GM19324 (cell line): ENCODE measurements around the gene NDST1.
"Not testable (repeated sequence)": the region's sequence is repeated elsewhere in the genome, so short reads cannot be mapped to it uniquely, and the experiment has no call there.

Experiments
- ATAC-seq: cut with Tn5 transposase; IDR thresholded peaks from one replicate; pipeline ENCODE4 v1.9.1; 2021; ENCODE audit warnings: mild to moderate bottlenecking, moderate library complexity; ENCODE audit not compliant: unreplicated experiment, low FRiP score

The NDST1 gene

DNA sequence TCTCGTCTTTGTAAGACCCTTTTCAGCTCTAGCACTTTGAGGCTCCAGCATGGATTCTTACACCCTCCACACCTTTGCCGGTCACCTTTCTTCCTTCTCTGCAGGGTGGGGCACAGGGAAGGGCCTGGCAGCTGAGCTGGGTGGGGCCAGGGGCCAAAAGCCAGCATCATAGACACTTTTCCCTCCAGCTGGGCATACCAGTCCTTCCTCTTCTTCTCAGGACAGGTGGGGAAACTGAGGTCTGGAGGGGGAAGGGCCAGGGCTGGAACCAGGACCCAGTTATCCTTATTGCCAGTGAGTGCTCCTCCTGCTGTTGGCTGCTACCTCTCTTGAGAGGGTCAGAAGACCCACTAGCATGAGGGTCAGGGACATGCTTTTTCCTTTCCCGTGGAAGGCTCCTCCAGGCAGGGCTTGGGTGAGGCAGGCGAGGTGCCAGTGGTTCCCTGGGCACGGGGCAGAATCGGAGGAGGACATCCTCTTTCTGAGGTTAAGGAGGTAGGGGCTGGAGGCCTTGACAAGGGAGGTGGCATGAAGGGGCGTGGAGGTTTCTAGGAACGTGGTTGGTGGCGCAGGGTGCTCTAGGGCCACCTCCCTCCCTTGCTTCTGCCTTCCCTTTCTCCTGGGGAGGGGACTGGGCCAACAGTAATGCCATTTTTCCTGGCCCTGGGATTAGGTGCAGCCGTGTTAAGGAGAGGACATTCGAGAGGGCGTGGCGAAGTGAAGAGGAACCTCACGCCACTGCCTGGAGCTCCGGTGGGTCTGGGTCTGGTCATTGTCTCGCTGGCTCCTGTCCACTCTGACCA, at the start of gene NDST1:
Gene NDST1 (plus strand): TSS at position 658 of the 803 bp plus-strand sequence. CDS start 13,124 bp downstream, outside the sequence.
- ATAC-seq, result no peak

DNA sequence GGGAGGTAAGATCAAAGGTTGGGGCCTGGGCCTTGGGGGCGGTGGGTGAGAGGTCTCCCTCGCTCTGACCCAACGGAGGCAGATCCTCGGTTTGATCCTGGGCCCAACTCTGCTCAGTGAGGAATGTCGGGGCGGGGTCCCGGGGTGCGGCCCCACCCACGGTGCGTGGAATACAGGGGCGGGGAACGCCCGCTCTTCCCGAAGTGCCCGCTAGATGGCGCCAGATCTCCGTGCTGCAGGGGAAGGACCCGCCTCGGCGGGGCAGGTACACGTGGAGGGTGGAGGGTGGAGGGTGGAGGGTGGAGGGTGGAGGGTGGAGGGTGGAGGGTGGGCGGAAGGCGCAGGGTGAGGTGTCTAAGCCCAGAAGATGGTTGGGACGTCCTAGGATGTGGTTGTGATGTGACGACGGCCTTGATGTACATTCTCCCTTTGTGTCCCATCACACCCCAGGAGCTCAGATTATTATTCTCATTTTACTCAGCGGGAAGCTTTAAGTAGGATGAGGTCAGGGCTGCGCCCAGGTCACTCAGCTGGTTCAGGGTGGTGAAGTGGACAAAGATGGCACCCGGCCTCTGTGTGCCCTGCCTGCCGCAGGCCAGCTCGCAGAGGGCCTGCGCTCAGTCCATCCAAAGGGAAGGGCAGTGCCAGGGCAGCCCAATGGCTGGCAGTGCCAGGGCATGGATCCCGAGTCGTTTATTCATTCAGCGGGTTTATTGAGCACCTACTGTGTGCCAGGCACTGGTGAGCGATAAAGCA, 49.0 kb upstream of the NDST1 start:
- ATAC-seq, result peak; percentile 77

DNA sequence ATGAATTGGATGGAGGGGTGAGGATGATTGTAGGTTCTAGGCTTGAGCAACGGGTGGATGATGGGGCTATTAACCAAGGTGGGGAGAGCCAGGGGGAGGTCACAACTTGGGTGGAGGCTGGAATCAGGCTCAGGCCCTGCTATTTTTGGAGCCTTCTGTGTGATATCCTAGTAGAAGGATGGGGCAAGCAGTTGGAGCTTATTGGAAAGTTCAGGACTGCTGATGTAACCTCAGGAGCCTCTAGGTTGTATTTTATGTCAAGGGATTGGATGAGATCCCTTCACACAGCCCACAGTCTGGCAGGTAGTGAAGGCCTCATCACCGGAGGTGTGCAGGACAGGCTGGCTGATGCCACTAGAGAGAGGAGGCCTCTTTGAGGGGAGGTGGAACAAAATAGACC, 47.1 kb upstream of the NDST1 start:
- no peak for ATAC-seq

DNA sequence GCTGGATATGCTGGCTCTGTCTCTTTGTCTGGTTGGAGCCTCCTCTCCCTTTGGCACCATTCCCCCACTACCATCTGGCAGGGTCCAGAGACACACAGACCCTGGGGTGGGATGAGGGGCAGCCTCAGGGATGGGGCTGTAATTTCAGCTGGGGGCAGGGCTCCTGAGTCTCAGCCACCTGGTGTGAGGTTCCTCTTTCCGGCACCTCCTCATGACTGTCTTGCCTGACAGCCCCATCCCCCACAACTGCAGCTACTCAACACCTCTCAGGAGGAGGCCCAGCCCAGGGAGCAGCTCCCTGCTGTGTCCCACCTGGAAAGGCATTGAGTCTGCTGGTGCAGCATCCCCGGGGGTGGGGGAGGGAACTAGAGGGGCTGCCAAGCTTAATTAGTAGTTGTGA, 46.7 kb upstream of the NDST1 start:
- peak; percentile 61 for ATAC-seq

DNA sequence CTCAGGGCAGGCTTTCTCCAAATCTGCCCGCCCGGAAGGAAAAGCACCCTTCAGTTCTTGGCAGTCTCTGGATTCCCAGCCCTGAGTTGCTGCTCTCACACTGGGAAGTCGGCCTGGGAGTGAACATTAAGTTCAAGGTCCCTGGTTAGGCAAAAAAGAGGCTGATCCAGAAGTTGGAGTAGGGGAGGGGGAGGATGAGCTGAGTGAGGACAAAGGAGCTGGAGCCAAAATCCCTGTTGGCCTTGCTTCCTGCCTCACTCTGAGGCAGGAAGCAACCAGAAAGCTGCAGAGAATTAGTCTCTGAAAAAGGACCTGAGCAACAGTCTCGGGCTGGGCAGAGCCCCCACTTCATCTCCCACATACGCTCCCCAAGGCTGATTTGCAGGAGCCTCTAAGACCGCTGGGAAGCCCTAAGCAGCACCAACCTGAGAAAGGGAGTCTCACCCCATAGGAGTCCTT, 43.3 kb upstream of the NDST1 start:
- no peak for ATAC-seq

DNA sequence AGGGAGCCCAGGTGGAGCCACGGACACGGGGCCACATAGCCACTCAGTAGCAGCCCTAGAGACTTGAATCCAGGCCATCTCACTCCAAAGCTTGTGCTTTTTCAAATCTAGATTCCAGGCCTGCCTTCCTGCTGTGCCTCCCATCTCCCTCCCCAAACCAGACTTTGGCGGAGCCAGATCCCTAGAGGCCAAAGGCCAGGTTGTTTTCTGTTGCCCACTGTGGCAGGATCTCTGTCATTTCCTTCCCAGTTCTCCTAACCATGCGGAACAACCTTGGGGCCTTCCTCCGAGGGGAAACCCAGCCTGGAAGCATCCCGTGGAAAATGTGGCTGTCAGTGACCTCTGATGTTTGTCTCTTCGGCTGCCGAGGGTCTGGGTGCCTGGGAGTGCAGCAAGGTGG, 42.0 kb upstream of the NDST1 start:
- ATAC-seq, result no peak

DNA sequence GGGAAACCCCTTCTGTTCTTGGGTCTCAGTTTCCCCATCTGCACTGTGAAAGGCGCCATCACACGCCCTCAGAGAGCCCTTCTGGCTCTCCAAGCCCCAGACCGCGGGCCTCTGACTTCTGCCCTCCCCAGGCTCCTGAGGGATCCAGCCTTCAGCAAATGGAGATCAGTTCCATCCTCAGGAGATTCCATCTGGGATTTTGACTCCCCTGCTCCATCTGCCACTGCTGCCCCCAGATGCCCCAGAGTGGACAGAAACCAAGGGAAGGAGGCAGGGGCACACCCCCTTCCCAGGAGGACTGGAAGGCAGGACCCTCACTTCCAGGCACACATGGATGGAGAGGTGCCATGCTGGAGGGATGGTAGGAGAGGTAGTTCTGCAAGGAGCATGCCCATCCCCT, 39.7 kb upstream of the NDST1 start:
- no peak for ATAC-seq

DNA sequence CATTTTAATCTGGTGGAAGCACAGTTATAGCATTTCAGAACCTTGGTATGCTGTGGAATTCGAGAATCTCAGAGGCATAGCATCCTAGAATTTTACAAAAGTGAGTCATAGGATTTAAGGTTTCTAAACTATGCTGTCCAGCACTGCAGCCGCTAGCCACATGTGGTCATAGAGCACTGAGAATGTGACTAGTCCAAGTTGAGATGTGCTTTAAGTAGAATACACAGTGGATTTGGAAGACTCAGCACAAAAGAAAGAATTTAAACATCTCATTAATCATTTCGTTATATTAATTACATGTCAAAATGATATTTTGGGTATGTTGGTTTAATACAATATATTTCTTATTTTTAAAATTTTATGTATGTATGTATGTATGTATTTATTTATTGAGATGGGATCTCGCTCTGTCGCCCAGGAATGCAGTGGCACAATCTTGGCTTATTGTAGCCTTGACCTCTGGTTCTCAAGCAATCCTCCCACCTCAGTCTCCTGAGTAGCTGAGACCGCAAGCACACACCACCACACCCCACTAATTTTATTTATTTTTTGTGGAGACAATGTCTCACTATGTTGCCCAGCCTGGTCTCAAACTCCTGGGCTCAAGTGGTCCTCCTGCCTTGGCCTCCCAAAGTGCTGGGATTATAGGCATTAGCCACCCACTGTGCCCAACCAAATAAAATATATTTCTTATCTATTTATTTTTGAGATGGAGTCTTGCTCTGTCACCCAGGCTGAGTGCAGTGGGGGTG, 38.0 kb upstream of the NDST1 start:
- no peak for ATAC-seq

DNA sequence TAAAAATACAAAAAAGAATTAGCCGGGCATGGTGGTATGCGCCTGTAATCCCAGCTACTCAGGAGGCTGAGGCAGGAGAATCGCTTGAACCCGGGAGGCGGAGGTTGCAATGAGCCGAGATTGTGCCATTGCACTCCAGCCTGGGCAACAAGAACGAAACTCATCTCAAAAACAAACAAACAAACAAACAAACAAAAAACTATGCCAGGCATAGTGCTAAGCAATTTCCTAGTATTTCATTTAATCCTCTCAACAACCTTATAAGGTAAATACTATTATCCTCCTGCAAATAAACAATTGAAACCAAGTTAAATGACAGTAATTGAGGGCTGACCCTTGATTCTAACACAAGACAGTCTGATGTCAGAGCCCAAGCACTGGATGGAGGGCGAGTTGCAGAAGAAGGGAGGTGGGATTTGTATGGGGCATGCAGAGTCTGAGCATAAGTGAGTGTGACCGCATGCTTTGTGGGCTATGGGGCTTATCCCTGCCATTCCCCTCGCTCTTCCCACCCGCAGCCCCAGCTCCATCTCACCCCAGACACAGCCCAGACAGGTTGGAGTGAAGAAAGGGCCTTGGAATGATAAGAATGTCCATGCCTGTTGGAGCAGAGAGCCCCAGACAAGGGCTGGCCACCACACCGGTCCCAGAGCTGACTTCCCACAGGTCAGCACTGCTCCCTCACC, 34.1 kb upstream of the NDST1 start:
- no peak for ATAC-seq

DNA sequence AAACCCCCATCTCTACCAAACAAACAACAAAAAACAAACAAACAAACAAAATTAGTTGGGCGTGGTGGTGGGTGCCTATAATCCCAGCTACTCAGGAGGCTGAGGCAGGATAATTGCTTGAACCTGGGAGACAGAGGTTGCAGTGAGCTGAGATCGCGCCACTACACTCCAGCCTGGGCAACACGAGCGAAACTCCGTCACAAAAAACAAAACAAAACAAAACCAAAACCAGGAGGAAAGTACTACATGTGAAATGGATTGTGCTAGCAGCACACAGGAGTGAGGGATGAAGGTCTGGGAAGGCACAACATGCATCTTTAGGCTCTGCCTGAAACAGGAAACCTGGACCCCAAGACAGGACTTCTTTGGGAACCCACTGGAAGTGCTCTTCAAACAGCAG, 31.4 kb upstream of the NDST1 start:
- ATAC-seq, result not testable (repeated sequence)

DNA sequence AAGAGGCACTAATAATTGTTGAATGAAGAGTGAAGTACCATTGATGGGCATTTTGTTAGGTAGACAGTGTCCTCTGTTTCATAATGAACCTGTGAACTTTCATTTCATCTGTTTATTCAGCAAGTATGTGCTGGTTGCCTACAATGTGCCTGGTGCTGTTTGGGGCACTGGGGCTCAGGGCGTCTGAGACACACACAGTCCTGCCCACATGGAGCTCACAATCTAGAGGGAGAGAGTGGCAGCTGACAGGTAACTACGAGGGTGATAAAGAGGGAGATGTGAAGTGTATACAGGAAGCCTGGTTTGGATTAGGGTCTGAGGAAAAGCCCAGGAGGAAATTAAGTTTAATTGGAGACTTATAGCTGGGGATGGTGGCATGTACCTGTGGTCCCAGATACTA, 28.5 kb upstream of the NDST1 start:
- ATAC-seq, result no peak

DNA sequence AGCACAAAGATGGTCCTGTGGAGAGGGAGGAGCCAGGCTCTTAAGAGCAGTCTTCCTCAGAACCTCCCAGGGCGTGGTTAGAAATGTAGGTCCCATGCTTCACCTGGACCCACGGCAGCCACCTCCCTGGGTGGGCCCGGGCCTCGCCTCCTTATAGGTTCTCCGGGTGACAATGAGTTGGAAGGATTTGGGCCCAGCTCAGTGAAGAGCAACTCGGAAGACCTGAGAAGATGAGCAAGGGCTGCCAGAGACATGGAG, 26.3 kb upstream of the NDST1 start:
- no peak for ATAC-seq

DNA sequence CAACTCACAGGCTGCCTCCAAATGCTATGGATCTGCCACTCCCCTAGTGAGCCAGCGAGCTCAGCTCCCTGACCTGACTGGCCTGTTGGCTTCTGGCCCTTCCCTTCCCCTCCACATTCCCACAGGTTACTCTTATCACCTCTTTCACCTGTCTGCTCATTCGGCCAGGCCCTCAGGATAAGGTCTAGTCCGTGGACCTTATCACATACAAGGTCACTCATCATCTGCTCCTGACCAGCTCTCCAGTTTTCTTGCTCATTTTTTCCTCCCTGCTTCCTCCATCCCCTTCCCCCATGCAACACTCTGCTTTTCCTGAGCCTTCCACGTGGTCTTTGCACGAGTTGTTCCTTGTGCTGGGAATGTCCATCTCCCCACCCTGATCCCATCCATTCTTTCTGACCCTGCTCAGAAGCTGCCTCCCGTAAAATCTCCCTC, 25.9 kb upstream of the NDST1 start:
- ATAC-seq, result no peak

DNA sequence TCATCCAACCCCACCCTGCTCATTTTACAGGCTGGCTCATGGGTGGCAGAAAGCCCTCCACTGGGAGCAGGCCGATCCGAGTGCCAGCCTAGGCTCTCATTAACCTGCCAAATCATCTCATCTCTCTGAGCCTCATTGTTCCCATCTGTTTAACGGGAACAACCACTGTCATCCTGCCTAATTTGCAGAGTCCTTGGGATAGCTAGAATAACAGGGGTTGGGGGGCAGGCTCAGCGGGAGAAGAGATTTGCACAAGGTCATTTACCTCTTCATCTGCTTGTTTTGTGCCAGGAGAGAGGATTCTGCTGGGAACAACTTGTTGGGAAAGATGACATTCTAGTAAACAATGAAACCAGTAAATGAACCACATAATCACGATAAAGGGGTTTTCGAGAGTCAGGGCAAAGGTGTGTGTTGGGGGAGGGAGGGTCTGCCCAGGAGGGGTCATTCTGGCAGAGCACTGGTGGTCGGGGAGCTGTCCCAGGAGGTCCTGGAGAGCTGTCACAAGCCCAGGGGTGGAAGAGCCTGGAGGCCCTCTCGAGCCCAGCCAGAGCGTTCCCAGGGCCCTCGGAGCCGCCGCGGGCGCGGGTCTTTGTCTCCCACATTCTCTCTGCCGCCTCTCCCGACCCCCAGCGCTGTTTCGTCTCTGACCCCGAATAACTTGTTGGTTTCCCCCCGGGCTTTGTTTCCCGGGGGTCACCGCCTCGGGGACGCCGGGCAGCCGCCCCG, 22.8 kb upstream of the NDST1 start:
- no peak for ATAC-seq

DNA sequence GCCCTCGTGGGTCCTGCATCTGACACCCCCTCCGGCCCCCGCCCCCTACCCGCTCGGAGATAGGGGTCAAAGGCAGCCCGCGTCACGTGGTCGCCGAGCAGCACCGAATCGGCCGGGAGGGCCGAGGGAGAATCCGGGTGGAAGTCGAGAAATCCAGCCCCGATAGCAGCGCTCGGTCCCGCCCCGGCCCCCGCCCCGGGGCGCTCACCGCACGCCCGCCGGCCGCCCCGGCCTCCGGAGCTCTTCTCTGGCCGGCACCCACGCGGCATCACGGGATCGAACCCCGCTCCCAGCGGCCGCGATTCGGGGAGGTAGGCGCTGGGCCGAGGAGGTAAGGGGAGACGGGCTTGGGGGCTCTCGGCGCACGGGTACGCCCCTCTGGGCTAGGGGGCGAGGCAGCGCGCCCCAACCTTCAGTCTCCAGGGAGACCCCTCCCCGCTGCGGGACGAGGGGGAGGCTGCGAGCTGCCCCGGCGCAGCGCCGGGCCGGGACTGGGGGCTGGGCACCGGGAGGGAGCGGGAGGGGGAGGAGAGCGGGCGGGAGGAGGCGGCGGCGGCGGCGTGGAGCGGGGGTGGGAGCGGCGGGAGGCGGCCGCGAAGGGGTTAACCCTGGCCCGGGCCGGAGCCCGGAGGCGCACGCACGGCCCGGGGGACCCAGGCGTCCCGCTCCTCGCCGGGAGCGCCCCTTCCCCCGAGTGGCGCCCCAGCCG, 22.1 kb upstream of the NDST1 start:
- ATAC-seq, result no peak

DNA sequence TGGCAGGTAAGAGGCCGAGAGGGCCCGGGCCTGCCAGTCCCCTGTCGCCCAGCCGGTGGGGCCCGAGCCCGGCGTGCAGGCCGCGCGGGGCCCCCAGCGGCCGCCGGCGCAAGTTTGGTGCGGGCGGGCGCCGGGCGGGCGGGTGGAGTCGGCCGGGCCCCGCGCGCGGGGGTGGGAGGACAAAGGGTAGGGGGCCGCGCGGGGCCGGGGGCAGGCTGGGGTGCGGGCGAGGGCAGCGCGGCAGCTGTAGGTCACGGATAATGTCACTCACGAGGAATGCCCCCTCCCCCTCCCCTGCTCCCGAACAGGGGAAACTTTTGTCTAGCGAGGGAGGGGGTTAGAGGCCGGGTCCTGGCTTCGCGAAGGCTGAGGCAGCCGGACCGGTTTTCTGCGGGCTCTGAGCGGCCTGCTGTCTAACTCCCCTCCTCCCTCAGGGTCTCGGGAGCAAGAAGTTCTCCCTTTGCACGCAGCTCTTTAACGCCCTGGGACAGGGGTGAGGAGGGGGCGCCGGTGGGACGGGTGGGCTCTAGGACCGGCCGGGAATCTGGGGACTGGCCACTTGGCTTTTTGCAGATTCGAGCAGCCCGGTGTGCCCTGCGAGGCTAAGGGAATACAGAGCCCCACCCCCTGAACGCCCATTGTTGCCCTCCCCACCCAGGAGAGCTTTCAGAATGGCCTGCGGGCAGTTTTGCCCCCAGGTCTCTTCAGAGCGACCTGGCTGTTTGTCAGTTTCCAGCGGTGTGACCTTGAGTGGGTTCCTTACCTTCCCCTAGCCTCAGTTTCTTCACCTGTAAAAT, 21.3 kb upstream of the NDST1 start:
- ATAC-seq, result no peak

DNA sequence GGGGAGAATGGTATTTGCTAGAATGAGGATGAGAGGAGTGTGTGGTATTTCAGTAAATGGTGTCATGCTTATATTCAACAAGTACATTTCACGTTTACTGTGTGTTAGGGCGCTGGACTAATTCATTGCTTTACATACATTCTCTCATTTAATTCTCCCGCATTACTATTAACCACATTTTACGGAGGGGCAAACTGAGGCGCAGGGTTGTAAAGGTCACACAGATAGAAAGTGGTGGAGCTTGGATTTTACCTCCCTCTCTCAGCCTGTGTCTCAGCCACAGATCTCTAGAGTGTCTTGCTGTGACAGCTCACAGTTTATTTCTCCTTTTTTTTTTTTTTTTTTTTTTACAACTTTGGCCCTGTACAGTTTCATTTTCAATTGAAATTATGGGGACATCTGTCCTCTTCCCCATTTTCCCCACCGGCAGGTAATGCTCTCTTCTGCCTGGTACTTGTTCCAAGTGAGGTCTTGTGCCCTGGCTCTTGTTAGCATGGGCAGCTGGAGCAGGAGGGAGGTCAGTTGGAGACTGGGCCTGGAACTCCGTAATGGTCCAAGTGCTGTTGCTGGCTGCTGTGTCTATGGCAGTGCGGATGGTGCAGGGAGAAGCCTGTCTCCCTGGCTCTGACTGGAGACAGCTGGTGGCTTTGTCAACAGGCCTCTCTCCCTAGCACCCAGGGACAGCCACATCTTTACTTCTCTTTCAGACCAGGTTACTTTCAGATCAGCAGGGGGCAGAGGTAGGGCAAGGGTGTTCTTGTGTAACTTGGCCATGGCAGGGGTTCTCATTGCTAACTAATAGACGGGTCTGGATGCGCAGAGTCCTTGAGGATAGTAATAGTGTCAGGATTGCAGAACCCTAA, 20.5 kb upstream of the NDST1 start:
- no peak for ATAC-seq
